K562 (cell line): Measurements from ENCODE around the gene NAA80. TPM values are rescaled to one million over a fixed set of nuclear protein-coding genes. Genes with fewer than 3 reads are reported as not detected.

ENCODE experiments used
- CHD7 ChIP-seq: fragments of 200-600 bp; sonication (generic); IDR thresholded peaks from one replicate; pipeline ENCODE4 v1.6.1; 2012; ENCODE audit warnings: mild to moderate bottlenecking, low read depth, low read length, inconsistent platforms
- KLF10 ChIP-seq: fragments of 250-450 bp; sonication (Bioruptor Pico); IDR thresholded peaks from 2 replicates; pipeline ENCODE4 v1.6.1; 2021; ENCODE audit warnings: matching md5 sums
- NBN ChIP-seq: fragments of 450-650 bp; IDR thresholded peaks from 2 replicates; pipeline ENCODE4 v1.6.1; 2016; ENCODE audit warnings: low read depth, mild to moderate bottlenecking
- TAF1 ChIP-seq: IDR thresholded peaks from 2 replicates; pipeline ENCODE4 v1.6.1; 2011; ENCODE audit warnings: mild to moderate bottlenecking, low read length, moderate library complexity; ENCODE audit not compliant: insufficient read depth, control insufficient read depth, severe bottlenecking; ENCODE audit errors: extremely low read depth
- TSHZ1 ChIP-seq: fragments of 250-450 bp; sonication (Bioruptor Pico); IDR thresholded peaks from 2 replicates; pipeline ENCODE4 v1.4.0; 2020; ENCODE audit warnings: mild to moderate bottlenecking, moderate library complexity
- ZNF699 ChIP-seq: fragments of 250-450 bp; sonication (Bioruptor Pico); IDR thresholded peaks from 2 replicates; pipeline ENCODE4 v1.8.0; 2021; ENCODE audit warnings: mild to moderate bottlenecking, moderate library complexity; ENCODE audit not compliant: insufficient replicate concordance
- polyA plus RNA-seq, 8 experiments: library from polyadenylated mRNA; depleted of rRNA in 4 of 8; stranded (reverse) in 5 of 8; unstranded in 3 of 8; fragments of >200 nt; fragmentation: Nextera tagmentation in 2 of 8; fragmentation: Illumina TruSeq in 1 of 8; extraction: Ambion mirVana in 2 of 8; extraction: Trizol in 1 of 8; gene quantifications; 2 replicates each; pipeline versions ENCODE4 v1.2.1 to v1.2.3, GENCODE V29; 2011 to 2014; ENCODE audit warnings: inconsistent platforms in 1 of 8, missing spikeins in 1 of 8
- total RNA-seq, 7 experiments: library from RNA; depleted of rRNA in 6 of 7; stranded (reverse); fragments of >200 nt in 6 of 7; fragmentation: Illumina TruSeq in 2 of 7; extraction: Trizol in 2 of 7; gene quantifications; 2 replicates each; pipeline versions ENCODE4 v1.2.1 to v1.2.3, GENCODE V29; 2011 to 2021; ENCODE audit warnings: low replicate concordance in 1 of 7
- TF ChIP-seq, protein P1 (sequence below), 2 experiments: fragments of 450-650 bp in 1 of 2; IDR thresholded peaks; 2 replicates each; pipeline ENCODE4 v1.6.1; 2011 to 2017; ENCODE audit warnings: low read depth in 2 of 2, antibody characterized with exemption in 1 of 2, borderline replicate concordance in 1 of 2, low read length in 1 of 2, mild to moderate bottlenecking in 1 of 2, mixed read lengths in 1 of 2; ENCODE audit not compliant: control insufficient read depth in 1 of 2

Gene NAA80
- total and polyA plus RNA-seq, 9 of the 15 experiments (the other 6 are each of a cell fraction or from before 2014, with no cell fraction given), result 0.82 to 24.0 (median 8.6) TPM

DNA sequence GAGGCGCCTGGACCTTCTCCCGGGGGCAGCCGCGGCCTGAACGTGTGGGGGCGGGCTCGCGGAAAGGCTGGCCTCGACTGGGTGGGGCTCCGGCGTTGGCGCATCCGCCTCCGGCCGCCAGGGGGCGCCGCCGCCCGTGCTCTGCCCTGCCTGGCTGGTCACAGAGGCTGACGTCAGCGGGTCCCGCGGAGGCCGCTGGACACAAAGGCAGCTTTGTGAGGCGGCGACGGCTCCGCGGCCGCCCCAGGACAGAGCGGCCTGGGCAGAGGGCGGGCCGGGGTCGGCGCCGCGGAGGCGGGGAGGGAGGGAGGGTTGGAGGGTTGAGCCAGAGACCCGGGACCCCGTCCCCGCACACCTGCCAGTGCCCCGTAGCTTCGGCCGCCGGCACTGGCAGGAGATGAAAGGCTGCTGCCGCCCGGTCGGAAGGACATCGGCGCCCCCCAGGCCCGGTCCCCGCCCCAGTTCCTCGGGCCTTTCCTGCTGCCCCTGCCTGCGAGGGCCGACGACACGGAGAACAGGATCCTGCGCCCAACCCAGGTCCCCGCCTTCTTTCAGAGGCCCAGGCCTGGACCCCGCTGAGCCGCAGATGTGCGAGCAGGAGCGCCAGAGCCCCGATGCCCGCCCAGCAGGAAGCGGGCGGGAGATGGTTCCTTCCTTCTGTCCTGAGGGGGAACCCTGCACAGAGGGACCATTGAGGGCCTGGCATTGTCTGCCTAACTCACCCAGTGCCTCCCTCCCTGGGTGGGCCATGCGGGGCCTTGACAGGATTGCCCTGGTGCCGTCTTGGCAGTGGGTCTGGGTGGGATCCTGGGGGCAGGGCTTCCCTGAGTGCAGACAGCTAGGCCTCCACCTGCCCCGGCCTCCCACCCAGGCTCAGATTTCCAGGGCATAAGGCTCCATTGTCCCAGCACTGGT lies 38.9 kb downstream of the NAA80 start (continued):
- TF ChIP-seq, protein P1, sequence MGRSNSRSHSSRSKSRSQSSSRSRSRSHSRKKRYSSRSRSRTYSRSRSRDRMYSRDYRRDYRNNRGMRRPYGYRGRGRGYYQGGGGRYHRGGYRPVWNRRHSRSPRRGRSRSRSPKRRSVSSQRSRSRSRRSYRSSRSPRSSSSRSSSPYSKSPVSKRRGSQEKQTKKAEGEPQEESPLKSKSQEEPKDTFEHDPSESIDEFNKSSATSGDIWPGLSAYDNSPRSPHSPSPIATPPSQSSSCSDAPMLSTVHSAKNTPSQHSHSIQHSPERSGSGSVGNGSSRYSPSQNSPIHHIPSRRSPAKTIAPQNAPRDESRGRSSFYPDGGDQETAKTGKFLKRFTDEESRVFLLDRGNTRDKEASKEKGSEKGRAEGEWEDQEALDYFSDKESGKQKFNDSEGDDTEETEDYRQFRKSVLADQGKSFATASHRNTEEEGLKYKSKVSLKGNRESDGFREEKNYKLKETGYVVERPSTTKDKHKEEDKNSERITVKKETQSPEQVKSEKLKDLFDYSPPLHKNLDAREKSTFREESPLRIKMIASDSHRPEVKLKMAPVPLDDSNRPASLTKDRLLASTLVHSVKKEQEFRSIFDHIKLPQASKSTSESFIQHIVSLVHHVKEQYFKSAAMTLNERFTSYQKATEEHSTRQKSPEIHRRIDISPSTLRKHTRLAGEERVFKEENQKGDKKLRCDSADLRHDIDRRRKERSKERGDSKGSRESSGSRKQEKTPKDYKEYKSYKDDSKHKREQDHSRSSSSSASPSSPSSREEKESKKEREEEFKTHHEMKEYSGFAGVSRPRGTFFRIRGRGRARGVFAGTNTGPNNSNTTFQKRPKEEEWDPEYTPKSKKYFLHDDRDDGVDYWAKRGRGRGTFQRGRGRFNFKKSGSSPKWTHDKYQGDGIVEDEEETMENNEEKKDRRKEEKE (IDR thresholded peaks at IDR 0.05; ENCODE audit: borderline replicate concordance in 1 of 2, control insufficient read depth in 1 of 2, low read depth in 2 of 2, low read length in 1 of 2), result no peak
- TF ChIP-seq TSHZ1 (CRISPR knock-in tag) (no peak), KLF10 (CRISPR knock-in tag) (no peak), ZNF699 (CRISPR knock-in tag) (no peak), CHD7 (no peak), TAF1 (peak; percentile 54), NBN (no peak)
